K562 (cell line): Measurements from ENCODE around the gene CPED1. TPM values are rescaled to one million over a fixed set of nuclear protein-coding genes. Genes with fewer than 3 reads are reported as not detected.
A peak's percentile ranks its signal among the peaks of the same experiment; 100 is the strongest.

Experiments used
- BCL6 ChIP-seq: fragments of 250-450 bp; sonication (Bioruptor Pico); IDR thresholded peaks from 2 replicates; pipeline ENCODE4 v1.4.0; 2020
- CCAR2 ChIP-seq: fragments of 200-400 bp; formaldehyde crosslinking; IDR thresholded peaks from 2 replicates; pipeline ENCODE4 v1.6.1; 2017; ENCODE audit warnings: mild to moderate bottlenecking, low read depth, low read length
- ESRRA ChIP-seq: fragments of 450-650 bp; IDR thresholded peaks from 2 replicates; pipeline ENCODE4 v1.6.1; 2014; ENCODE audit warnings: low read depth, mild to moderate bottlenecking, moderate library complexity, borderline replicate concordance
- PKNOX1 ChIP-seq: fragments of 450-650 bp; IDR thresholded peaks from 2 replicates; pipeline ENCODE4 v1.6.1; 2016
- RBM22 ChIP-seq: fragments of 200-400 bp; formaldehyde crosslinking; IDR thresholded peaks from 2 replicates; pipeline ENCODE4 v1.6.1; 2018; ENCODE audit warnings: low read length, low read depth; ENCODE audit not compliant: poor library complexity, severe bottlenecking
- RFX1 ChIP-seq: fragments of 450-650 bp; IDR thresholded peaks from 2 replicates; pipeline ENCODE4 v1.6.1; 2016; ENCODE audit warnings: mild to moderate bottlenecking, moderate library complexity
- RFX5 ChIP-seq: IDR thresholded peaks from 2 replicates; pipeline ENCODE4 v1.6.1; 2011; ENCODE audit warnings: low read depth, mild to moderate bottlenecking, improper control_type of control experiment, low read length
- SMAD4 ChIP-seq: fragments of 250-450 bp; sonication (Bioruptor Pico); conservative IDR thresholded peaks from 2 replicates; pipeline ENCODE4 v1.8.0; 2021; ENCODE audit warnings: inconsistent platforms, mild to moderate bottlenecking, moderate library complexity
- THRAP3 ChIP-seq: fragments of 450-650 bp; IDR thresholded peaks from 2 replicates; pipeline ENCODE4 v1.6.1; 2016; ENCODE audit warnings: mild to moderate bottlenecking, inconsistent platforms, borderline replicate concordance
- ZNF175 ChIP-seq: fragments of 200-800 bp; sonication (Bioruptor generic); IDR thresholded peaks from 2 replicates; pipeline ENCODE4 v1.6.1; 2016; ENCODE audit warnings: low read depth, mild to moderate bottlenecking, missing genetic modification characterization, missing compliant biosample characterization
- ZNF41 ChIP-seq: fragments of 250-450 bp; sonication (Bioruptor Pico); conservative IDR thresholded peaks from 2 replicates; pipeline ENCODE4 v1.4.0; 2020; ENCODE audit warnings: mild to moderate bottlenecking
- polyA plus RNA-seq, 8 experiments: library from polyadenylated mRNA; depleted of rRNA in 4 of 8; stranded (reverse) in 5 of 8; unstranded in 3 of 8; fragments of >200 nt; fragmentation: Nextera tagmentation in 2 of 8; fragmentation: Illumina TruSeq in 1 of 8; extraction: Ambion mirVana in 2 of 8; extraction: Trizol in 1 of 8; gene quantifications; 2 replicates each; pipeline versions ENCODE4 v1.2.1 to v1.2.3, GENCODE V29; 2011 to 2014; ENCODE audit warnings: inconsistent platforms in 1 of 8, missing spikeins in 1 of 8
- total RNA-seq, 7 experiments: library from RNA; depleted of rRNA in 6 of 7; stranded (reverse); fragments of >200 nt in 6 of 7; fragmentation: Illumina TruSeq in 2 of 7; extraction: Trizol in 2 of 7; gene quantifications; 2 replicates each; pipeline versions ENCODE4 v1.2.1 to v1.2.3, GENCODE V29; 2011 to 2021; ENCODE audit warnings: low replicate concordance in 1 of 7
- TF ChIP-seq, protein P1 (sequence below): fragments of 200-800 bp; sonication (Bioruptor generic); IDR thresholded peaks from 2 replicates; pipeline ENCODE4 v1.6.1; 2016; ENCODE audit warnings: missing genetic modification characterization, missing compliant biosample characterization

The CPED1 gene
- total and polyA plus RNA-seq, 9 of the 15 experiments (the other 6 are each of a cell fraction or from before 2014, with no cell fraction given): 195 to 393 (median 290) TPM

DNA sequence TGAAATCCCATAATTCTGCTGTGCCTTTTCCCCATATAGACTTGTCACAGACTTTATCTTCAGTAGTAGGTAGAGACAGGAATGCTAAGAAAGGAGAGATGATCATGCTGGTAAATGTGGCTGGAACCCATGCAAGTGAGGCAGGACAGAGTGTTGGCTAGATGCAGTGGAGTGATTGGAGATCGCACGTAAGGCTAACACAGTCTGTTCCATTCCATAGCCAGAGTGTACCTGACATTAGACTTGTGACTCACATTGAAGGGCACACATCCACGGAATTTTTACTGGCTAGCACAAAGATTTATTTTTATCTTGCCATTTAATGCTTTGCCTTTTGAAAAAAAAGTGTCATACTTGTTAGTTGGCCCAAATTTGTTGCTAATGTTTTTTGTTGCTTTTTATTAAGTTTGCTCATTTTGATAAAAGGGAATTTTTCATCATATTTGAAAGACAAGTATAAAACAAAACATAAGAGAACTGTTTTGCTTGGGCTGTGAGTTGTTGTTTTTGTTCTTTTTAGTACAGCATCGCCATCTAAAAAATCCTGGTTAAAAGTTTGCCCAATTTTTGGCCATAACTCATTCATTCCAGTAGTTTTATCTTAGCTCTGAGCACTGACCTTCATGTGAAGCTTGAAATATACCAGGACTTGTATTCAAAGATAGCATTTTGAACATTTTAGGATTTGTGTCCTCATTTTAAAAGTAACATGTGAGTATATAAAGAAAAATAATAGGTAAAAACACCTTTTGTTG, 81.0 kb downstream of the CPED1 start (continued):
- TF ChIP-seq RFX5 (no peak), ZNF175 (CRISPR knock-in tag) (0 out of 2 replicates have a peak, but pooled peaks have one; percentile 37), ESRRA (0 out of 2 replicates have a peak, but pooled peaks have one; percentile 15), RFX1 (no peak), ZNF41 (CRISPR knock-in tag) (no peak), THRAP3 (no peak), CCAR2 (no peak), BCL6 (no peak), SMAD4 (CRISPR knock-in tag) (0 out of 2 replicates have a peak, but pooled peaks have one; percentile 42), PKNOX1 (0 out of 2 replicates have a peak, but pooled peaks have one; percentile 21), RBM22 (no peak)
- TF ChIP-seq, protein P1, sequence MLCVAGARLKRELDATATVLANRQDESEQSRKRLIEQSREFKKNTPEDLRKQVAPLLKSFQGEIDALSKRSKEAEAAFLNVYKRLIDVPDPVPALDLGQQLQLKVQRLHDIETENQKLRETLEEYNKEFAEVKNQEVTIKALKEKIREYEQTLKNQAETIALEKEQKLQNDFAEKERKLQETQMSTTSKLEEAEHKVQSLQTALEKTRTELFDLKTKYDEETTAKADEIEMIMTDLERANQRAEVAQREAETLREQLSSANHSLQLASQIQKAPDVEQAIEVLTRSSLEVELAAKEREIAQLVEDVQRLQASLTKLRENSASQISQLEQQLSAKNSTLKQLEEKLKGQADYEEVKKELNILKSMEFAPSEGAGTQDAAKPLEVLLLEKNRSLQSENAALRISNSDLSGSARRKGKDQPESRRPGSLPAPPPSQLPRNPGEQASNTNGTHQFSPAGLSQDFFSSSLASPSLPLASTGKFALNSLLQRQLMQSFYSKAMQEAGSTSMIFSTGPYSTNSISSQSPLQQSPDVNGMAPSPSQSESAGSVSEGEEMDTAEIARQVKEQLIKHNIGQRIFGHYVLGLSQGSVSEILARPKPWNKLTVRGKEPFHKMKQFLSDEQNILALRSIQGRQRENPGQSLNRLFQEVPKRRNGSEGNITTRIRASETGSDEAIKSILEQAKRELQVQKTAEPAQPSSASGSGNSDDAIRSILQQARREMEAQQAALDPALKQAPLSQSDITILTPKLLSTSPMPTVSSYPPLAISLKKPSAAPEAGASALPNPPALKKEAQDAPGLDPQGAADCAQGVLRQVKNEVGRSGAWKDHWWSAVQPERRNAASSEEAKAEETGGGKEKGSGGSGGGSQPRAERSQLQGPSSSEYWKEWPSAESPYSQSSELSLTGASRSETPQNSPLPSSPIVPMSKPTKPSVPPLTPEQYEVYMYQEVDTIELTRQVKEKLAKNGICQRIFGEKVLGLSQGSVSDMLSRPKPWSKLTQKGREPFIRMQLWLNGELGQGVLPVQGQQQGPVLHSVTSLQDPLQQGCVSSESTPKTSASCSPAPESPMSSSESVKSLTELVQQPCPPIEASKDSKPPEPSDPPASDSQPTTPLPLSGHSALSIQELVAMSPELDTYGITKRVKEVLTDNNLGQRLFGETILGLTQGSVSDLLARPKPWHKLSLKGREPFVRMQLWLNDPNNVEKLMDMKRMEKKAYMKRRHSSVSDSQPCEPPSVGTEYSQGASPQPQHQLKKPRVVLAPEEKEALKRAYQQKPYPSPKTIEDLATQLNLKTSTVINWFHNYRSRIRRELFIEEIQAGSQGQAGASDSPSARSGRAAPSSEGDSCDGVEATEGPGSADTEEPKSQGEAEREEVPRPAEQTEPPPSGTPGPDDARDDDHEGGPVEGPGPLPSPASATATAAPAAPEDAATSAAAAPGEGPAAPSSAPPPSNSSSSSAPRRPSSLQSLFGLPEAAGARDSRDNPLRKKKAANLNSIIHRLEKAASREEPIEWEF (CRISPR knock-in tag): no peak
- TF ChIP-seq, all 486 proteins: peak for 27
